K562 (cell line): Measurements from ENCODE around the gene TRAPPC12. TPM values are rescaled to one million over a fixed set of nuclear protein-coding genes. Genes with fewer than 3 reads are reported as not detected.

Source experiments
- ATAC-seq: fragments of 200-7000 bp; cut with Tn5 transposase; 3 replicates; pipeline ENCODE4 v1.9.1; 2020; ENCODE audit warnings: moderate library complexity
- BruUV-seq: library from RNA; stranded (reverse); fragments of 400-500 nt; replicated peaks from 2 replicates; lab custom pipeline; 2021; lab: Mats Ljungman, UMichigan
- CTCF ChIA-PET: fragments of 300-600 bp; formaldehyde crosslinking; extraction: SDS; loops from one replicate; lab custom pipeline; 2021; ENCODE audit warnings: low intra/inter-chr PET ratio; lab: Yijun Ruan, JAX
- POLR2A ChIA-PET: fragments of 300-600, 350-650 bp; sonication (Branson Sonifier 250); formaldehyde crosslinking; extraction: SDS; loops from one replicate; lab custom pipeline; 2021; ENCODE audit warnings: antibody characterized with exemption, inconsistent platforms; lab: Yijun Ruan, JAX
- DNase-seq, 4 experiments: peaks; one replicate each; pipeline versions ENCODE4 v3.0.0 to v3.0.0-alpha.2; 2011 to 2018; ENCODE audit warnings: low spot score in 3 of 4, mixed read lengths in 3 of 4; ENCODE audit errors: extremely low read depth in 1 of 4
- FAIRE-seq: peaks from 2 replicates; lab custom pipeline; 2011; peaks lifted over from hg19 to GRCh38; lab: Jason Lieb, UNC
- H2AFZ ChIP-seq: 2 replicates; pipeline ENCODE4 v1.6.0; 2011; ENCODE audit warnings: low read depth, low read length, control low read depth, inconsistent platforms
- H3K27ac ChIP-seq: fragments of 200-600 bp; 3 replicates; pipeline ENCODE4 v1.8.0; 2011; ENCODE audit warnings: low read depth, mild to moderate bottlenecking, control low read depth, inconsistent platforms, low read length, moderate library complexity, mixed read lengths; ENCODE audit errors: extremely low read depth
- H3K27me3 ChIP-seq, 2 experiments: fragments of 300-600 bp in 1 of 2; 2 replicates in 1 of 2; 3 replicates in 1 of 2; pipeline versions ENCODE4 v1.6.0 to v1.8.0; 2011; ENCODE audit warnings: inconsistent platforms in 2 of 2, low read length in 2 of 2, mild to moderate bottlenecking in 1 of 2, mixed read lengths in 1 of 2, moderate library complexity in 1 of 2; ENCODE audit not compliant: control insufficient read depth in 2 of 2, insufficient read depth in 2 of 2
- H3K36me3 ChIP-seq: fragments of 300-600 bp; 3 replicates; pipeline ENCODE4 v1.8.0; 2011; ENCODE audit warnings: mild to moderate bottlenecking, low read length, inconsistent platforms; ENCODE audit not compliant: control insufficient read depth, insufficient read depth
- H3K4me1 ChIP-seq, 2 experiments: fragments of 200-600 bp in 1 of 2; replicated peaks in 1 of 2; 2 replicates in 1 of 2; 3 replicates in 1 of 2; pipeline versions ENCODE4 v1.5.1 to v1.8.0; 2011; ENCODE audit warnings: inconsistent platforms in 2 of 2, low read length in 2 of 2, mild to moderate bottlenecking in 1 of 2, mixed read lengths in 1 of 2, moderate library complexity in 1 of 2; ENCODE audit not compliant: control insufficient read depth in 2 of 2, insufficient read depth in 2 of 2
- H3K4me2 ChIP-seq: 2 replicates; pipeline ENCODE4 v1.6.1; 2011; ENCODE audit warnings: low read length, control low read depth, inconsistent platforms, mixed read lengths; ENCODE audit not compliant: insufficient read depth
- H3K4me3 ChIP-seq: fragments of 200-600 bp; sonication (generic), shearing (Covaris generic); 2 replicates; pipeline ENCODE4 v1.5.1; 2016; ENCODE audit warnings: control low read depth, inconsistent platforms
- H3K79me2 ChIP-seq: fragments of 200-600 bp; 3 replicates; pipeline ENCODE4 v1.8.0; 2011; ENCODE audit warnings: low read length, inconsistent platforms; ENCODE audit not compliant: control insufficient read depth, insufficient read depth
- H3K9ac ChIP-seq, 2 experiments: 2 replicates each; pipeline versions ENCODE4 v1.6.0 to v1.6.1; 2011; ENCODE audit warnings: low read depth in 2 of 2, low read length in 2 of 2, control low read depth in 1 of 2, inconsistent platforms in 1 of 2, mild to moderate bottlenecking in 1 of 2, mixed read lengths in 1 of 2; ENCODE audit not compliant: insufficient read depth in 1 of 2
- H3K9me1 ChIP-seq: one replicate; pipeline ENCODE4 v1.6.0; 2011; ENCODE audit warnings: inconsistent platforms, mild to moderate bottlenecking, low read length, moderate library complexity; ENCODE audit not compliant: control insufficient read depth, insufficient read depth
- H3K9me3 ChIP-seq: replicated peaks from 2 replicates; pipeline ENCODE4 v1.5.1; 2011; ENCODE audit warnings: low read depth, low read length, inconsistent platforms; ENCODE audit not compliant: control insufficient read depth, insufficient read depth
- H4K20me1 ChIP-seq: replicated peaks from 2 replicates; pipeline ENCODE4 v1.6.1; 2011; ENCODE audit warnings: low read length, inconsistent platforms, mixed read lengths; ENCODE audit not compliant: control insufficient read depth, insufficient read depth
- ESRRB ChIP-seq: fragments of 250-450 bp; sonication (Bioruptor Pico); IDR thresholded peaks from 2 replicates; pipeline ENCODE4 v1.5.0; 2020; ENCODE audit warnings: mild to moderate bottlenecking, moderate library complexity, borderline replicate concordance
- MED1 ChIP-seq: sonication (generic); formaldehyde crosslinking; IDR thresholded peaks from 2 replicates; pipeline ENCODE4 v1.8.1; 2023; ENCODE audit warnings: missing genetic modification reagents, borderline replicate concordance
- NR2C1 ChIP-seq, 2 experiments: fragments of 450-650 bp; IDR thresholded peaks; 2 replicates each; pipeline ENCODE4 v1.6.1; 2017; ENCODE audit warnings: mild to moderate bottlenecking in 2 of 2, antibody characterized with exemption in 1 of 2, inconsistent platforms in 1 of 2, missing compliant biosample characterization in 1 of 2, missing genetic modification characterization in 1 of 2
- SNIP1 ChIP-seq: fragments of 450-650 bp; IDR thresholded peaks from 2 replicates; pipeline ENCODE4 v1.7.1; 2017; ENCODE audit warnings: low read depth, mild to moderate bottlenecking
- ZFP36 ChIP-seq: fragments of 150-350 bp; IDR thresholded peaks from 2 replicates; pipeline ENCODE4 v1.6.1; 2018; ENCODE audit warnings: low read length, low read depth; ENCODE audit not compliant: partially characterized antibody
- WGBS: fragments of 100-300 bp; shearing (Covaris generic); methylation state at CpG from one replicate; pipeline ENCODE4 v1.1.6; 2016; ENCODE audit warnings: low coverage, mixed read lengths; ENCODE audit not compliant: insufficient coverage; ENCODE audit errors: missing lambda C conversion rate; 5-methylcytosine and 5-hydroxymethylcytosine counted together
- in situ Hi-C: fragments of 300-500 bp; cut with MboI; formaldehyde crosslinking; loops from 4 replicates; pipeline ENCODE4 v1.15.0; 2018; ENCODE audit warnings: inconsistent platforms, mixed read lengths
- intact Hi-C: fragments of 100-400 bp; cut with micrococcal nuclease; formaldehyde crosslinking; loops from 2 replicates; pipeline ENCODE4 v1.14.2; 2022
- polyA plus RNA-seq, 8 experiments: library from polyadenylated mRNA; depleted of rRNA in 4 of 8; stranded (reverse) in 5 of 8; unstranded in 3 of 8; fragments of >200 nt; fragmentation: Nextera tagmentation in 2 of 8; fragmentation: Illumina TruSeq in 1 of 8; extraction: Ambion mirVana in 2 of 8; extraction: Trizol in 1 of 8; gene quantifications; 2 replicates each; pipeline versions ENCODE4 v1.2.1 to v1.2.3, GENCODE V29; 2011 to 2014; ENCODE audit warnings: inconsistent platforms in 1 of 8, missing spikeins in 1 of 8
- total RNA-seq, 7 experiments: library from RNA; depleted of rRNA in 6 of 7; stranded (reverse); fragments of >200 nt in 6 of 7; fragmentation: Illumina TruSeq in 2 of 7; extraction: Trizol in 2 of 7; gene quantifications; 2 replicates each; pipeline versions ENCODE4 v1.2.1 to v1.2.3, GENCODE V29; 2011 to 2021; ENCODE audit warnings: low replicate concordance in 1 of 7
- TF ChIP-seq, protein P1 (sequence below): fragments of 250-450 bp; sonication (Bioruptor Pico); IDR thresholded peaks from 2 replicates; pipeline ENCODE4 v1.4.0; 2020

Gene TRAPPC12
- total and polyA plus RNA-seq, 9 of the 15 experiments (the other 6 are each of a cell fraction or from before 2014, with no cell fraction given) = 8.0 to 75.2 (median 39.1) TPM

DNA sequence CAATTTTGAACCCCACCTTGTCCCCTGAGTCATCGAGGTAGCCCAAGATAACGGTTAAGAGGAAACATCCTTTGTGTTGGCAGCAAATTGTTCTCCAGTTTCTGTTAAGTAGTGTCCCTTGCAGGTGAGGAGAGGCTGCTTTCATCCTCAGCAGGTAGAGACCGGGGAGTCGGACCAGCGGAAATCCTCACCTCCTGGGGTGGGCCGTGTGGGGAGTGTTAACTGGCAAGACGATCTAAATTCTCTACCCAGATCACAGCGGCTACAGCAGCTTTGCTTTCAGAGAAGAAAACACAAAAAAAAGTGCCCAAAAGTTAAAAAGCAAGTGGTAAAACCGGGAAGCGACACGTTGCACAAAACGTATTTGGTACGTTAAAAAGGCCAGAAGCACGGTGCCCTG lies 76.6 kb downstream of the TRAPPC12 start:
- H3K4me3 ChIP-seq = no peak overlapping the region
- ChIA-PET CTCF (no interaction called here), POLR2A (interaction anchor here (1.1 kb wide), 1 partner anchor 71 kb away, joined by 3 read pairs; no protein-coding TSS in a partner anchor)
- TF ChIP-seq, protein P1, sequence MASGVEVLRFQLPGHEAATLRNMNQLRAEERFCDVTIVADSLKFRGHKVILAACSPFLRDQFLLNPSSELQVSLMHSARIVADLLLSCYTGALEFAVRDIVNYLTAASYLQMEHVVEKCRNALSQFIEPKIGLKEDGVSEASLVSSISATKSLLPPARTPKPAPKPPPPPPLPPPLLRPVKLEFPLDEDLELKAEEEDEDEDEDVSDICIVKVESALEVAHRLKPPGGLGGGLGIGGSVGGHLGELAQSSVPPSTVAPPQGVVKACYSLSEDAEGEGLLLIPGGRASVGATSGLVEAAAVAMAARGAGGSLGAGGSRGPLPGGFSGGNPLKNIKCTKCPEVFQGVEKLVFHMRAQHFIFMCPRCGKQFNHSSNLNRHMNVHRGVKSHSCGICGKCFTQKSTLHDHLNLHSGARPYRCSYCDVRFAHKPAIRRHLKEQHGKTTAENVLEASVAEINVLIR (CRISPR knock-in tag) = no peak
- TF ChIP-seq ESRRB (CRISPR knock-in tag) (no peak), MED1 (CRISPR knock-in tag) (no peak), NR2C1 (IDR thresholded peaks at IDR 0.05) (no peak), NR2C1 (tag; IDR thresholded peaks at IDR 0.05) (no peak), SNIP1 (no peak), ZFP36 (no peak)
- peaks cover 5% of the 10 kb centered on the region for H3K9me1 ChIP-seq
- H2AFZ ChIP-seq = no peak overlapping the region
- intact Hi-C loops = no loop called here
- H4K20me1 ChIP-seq = peaks cover 3% of the 10 kb centered on the region; the same call in 1 of the 2 replicates
- in situ Hi-C loops = no loop called here
- H3K27ac ChIP-seq = no peak overlapping the region
- H3K9me3 ChIP-seq = no peaks in the 10 kb centered on the region
- no peaks in the 10 kb centered on the region for H3K79me2 ChIP-seq
- ATAC-seq = no peak
- no peak overlapping the region for H3K4me2 ChIP-seq
- no peak for DNase-seq
- no peak for FAIRE-seq
- H3K4me1 ChIP-seq = peaks cover 8 to 26% of the 10 kb centered on the region in 2 experiments; a peak in 4 of 5 replicates
- H3K27me3 ChIP-seq = no peaks in the 10 kb centered on the region
- H3K9ac ChIP-seq = no peak overlapping the region
- BruUV-seq = no TSS peak
- peaks cover 40% of the 10 kb centered on the region; the same call in 2 of the 3 replicates for H3K36me3 ChIP-seq
- 93% methylated on average over 14 of the region's 14 CpGs for WGBS
